PC-3 (cell line): ENCODE data around the gene MARF1. TPM values are rescaled to one million over a fixed set of nuclear protein-coding genes. Genes with fewer than 3 reads are reported as not detected.

Source experiments
- ATAC-seq: fragments of 200-7000 bp; cut with Tn5 transposase; 2 replicates; pipeline ENCODE4 v1.9.1; 2020; ENCODE audit warnings: mild to moderate bottlenecking, moderate library complexity
- BruUV-seq: library from RNA; stranded (reverse); fragments of 400-500 nt; replicated peaks from 2 replicates; lab custom pipeline; 2021; lab: Mats Ljungman, UMichigan
- CTCF ChIA-PET: fragments of 300-600 bp; sonication (Branson Sonifier 250); formaldehyde crosslinking; loops from one replicate; lab custom pipeline; 2022; ENCODE audit warnings: antibody characterized with exemption; lab: Charles Lee
- POLR2A ChIA-PET: fragments of 300-600 bp; sonication (Branson Sonifier 250); formaldehyde crosslinking; loops from one replicate; lab custom pipeline; 2022; ENCODE audit warnings: antibody characterized with exemption; ENCODE audit not compliant: unreplicated experiment; lab: Charles Lee
- DNase-seq: peaks from one replicate; pipeline ENCODE4 v3.0.0-alpha.2; 2015
- H2AFZ ChIP-seq: fragments of 300-600 bp; sonication (generic); 2 replicates; pipeline ENCODE4 v1.6.0; 2016; ENCODE audit warnings: antibody characterized with exemption, low read length
- H3F3A ChIP-seq: fragments of 300-600 bp; sonication (generic); one replicate; pipeline ENCODE4 v1.6.0; 2017; ENCODE audit warnings: antibody characterized with exemption, low read length, control low read depth, mild to moderate bottlenecking; ENCODE audit not compliant: unreplicated experiment
- H3K27ac ChIP-seq: fragments of 300-600 bp; sonication (generic); 2 replicates; pipeline ENCODE4 v1.5.1; 2016; ENCODE audit warnings: mild to moderate bottlenecking, low read length
- H3K27me3 ChIP-seq: fragments of 300-600 bp; sonication (generic); 2 replicates; pipeline ENCODE4 v1.6.1; 2016; ENCODE audit warnings: low read length, mixed read lengths
- H3K36me3 ChIP-seq: fragments of 300-600 bp; sonication (generic); 2 replicates; pipeline ENCODE4 v1.6.1; 2016; ENCODE audit warnings: low read depth, mixed run types, low read length, mixed read lengths
- H3K4me1 ChIP-seq: fragments of 300-600 bp; sonication (generic); 2 replicates; pipeline ENCODE4 v1.5.1; 2016; ENCODE audit warnings: low read length; ENCODE audit not compliant: insufficient read depth
- H3K4me2 ChIP-seq: fragments of 300-600 bp; sonication (generic); 2 replicates; pipeline ENCODE4 v1.6.0; 2016; ENCODE audit warnings: low read length
- H3K4me3 ChIP-seq: fragments of 300-600 bp; sonication (generic); 2 replicates; pipeline ENCODE4 v1.5.1; 2016; ENCODE audit warnings: mild to moderate bottlenecking, low read length, mixed read lengths
- H3K79me2 ChIP-seq: fragments of 300-600 bp; sonication (generic); 2 replicates; pipeline ENCODE4 v1.6.1; 2017; ENCODE audit warnings: low read length, mixed read lengths
- H3K9ac ChIP-seq: fragments of 300-600 bp; sonication (generic); 2 replicates; pipeline ENCODE4 v1.6.0; 2016; ENCODE audit warnings: mild to moderate bottlenecking, low read length
- H3K9me2 ChIP-seq: fragments of 300-600 bp; sonication (generic); replicated peaks from 2 replicates; pipeline ENCODE4 v1.6.1; 2016; ENCODE audit warnings: mixed run types, low read length, mixed read lengths
- H3K9me3 ChIP-seq: fragments of 300-600 bp; sonication (generic); 2 replicates; pipeline ENCODE4 v1.6.1; 2016; ENCODE audit warnings: low read length, mixed read lengths
- H4K20me1 ChIP-seq: fragments of 300-600 bp; sonication (generic); 2 replicates; pipeline ENCODE4 v1.6.1; 2016; ENCODE audit warnings: low read length, mixed read lengths
- CTCF ChIP-seq: fragments of 300-600 bp; sonication (generic); conservative IDR thresholded peaks from 2 replicates; pipeline ENCODE4 v1.5.1; 2017; ENCODE audit warnings: antibody characterized with exemption, low read depth, mild to moderate bottlenecking, low read length
- EZH2 ChIP-seq: fragments of 300-600 bp; sonication (generic); IDR thresholded peaks from one replicate; pipeline ENCODE4 v1.6.1; 2017; ENCODE audit warnings: antibody characterized with exemption, mild to moderate bottlenecking, low read length; ENCODE audit not compliant: unreplicated experiment
- EZH2phosphoT487 ChIP-seq: fragments of 300-600 bp; sonication (generic); IDR thresholded peaks from 2 replicates; pipeline ENCODE4 v1.6.1; 2018; ENCODE audit warnings: mild to moderate bottlenecking, antibody characterized with exemption, low read length, borderline replicate concordance
- intact Hi-C: fragments of 100-400 bp; cut with micrococcal nuclease; formaldehyde crosslinking; loops from 2 replicates; pipeline ENCODE4 v1.9.0; 2023
- total RNA-seq: library from RNA; depleted of rRNA; stranded (reverse); fragments of >200 nt; gene quantifications from 2 replicates; pipeline ENCODE4 v1.2.3, GENCODE V29; 2014

The MARF1 gene
- total RNA-seq, 1 experiment from 2014 or later: 6.7 TPM

GRCh38 chr16:15686287-15686686 is 43.3 kb upstream of the MARF1 start:
- POLR2A ChIA-PET: interaction anchor here (0.6 kb wide), 1 partner anchor 36 kb away, joined by 9 read pairs; the partner anchor contains the start of gene NDE1
- Histone ChIP-seq H3K9me3 (no peaks in the 10 kb centered on the region), H3K36me3 (no peaks in the 10 kb centered on the region), H3K4me3 (no peak overlapping the region), H3F3A (no peaks in the 10 kb centered on the region), H3K27me3 (no peaks in the 10 kb centered on the region), H3K9ac (no peak overlapping the region), H3K4me1 (peaks cover 3% of the 10 kb centered on the region; the same call in 1 of the 2 replicates), H3K27ac (no peak overlapping the region), H3K79me2 (no peaks in the 10 kb centered on the region), H2AFZ (no peak overlapping the region), H3K4me2 (no peak overlapping the region), H3K9me2 (no peaks in the 10 kb centered on the region), H4K20me1 (no peaks in the 10 kb centered on the region)
- intact Hi-C loops: no loop called here
- DNase-seq (no peak), ATAC-seq (no peak)
- CTCF ChIA-PET: no interaction called here
- no TSS peak for BruUV-seq
- no peak for TF ChIP-seq EZH2phosphoT487
- no peak for TF ChIP-seq EZH2
- no peak for TF ChIP-seq CTCF

DNA sequence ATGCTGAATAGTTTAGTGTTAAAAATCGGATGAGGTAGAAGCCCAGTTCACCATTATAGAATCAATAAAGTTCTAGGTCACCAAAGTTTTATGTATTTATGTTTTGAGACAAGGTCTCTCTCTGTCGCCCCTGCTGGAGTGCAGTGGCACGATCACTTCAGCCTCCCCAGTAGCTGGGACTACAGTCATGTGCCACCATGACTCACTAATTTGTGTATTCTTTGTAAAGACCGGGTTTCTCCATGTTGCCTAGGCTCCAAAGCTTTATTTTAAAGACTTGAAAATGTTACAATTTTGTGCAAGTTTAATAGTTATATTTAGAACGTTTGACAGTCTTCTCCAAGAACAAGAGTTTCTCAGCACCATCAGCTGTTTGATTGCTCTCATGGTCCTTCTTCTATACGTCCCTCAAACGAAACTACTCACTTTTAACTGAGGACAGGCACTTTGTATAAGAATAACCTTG is 39.2 kb upstream of the MARF1 start:
- peak; percentile 72 for DNase-seq
- peak overlapping the region; percentile 12; the same call in 1 of the 2 replicates for H3K27ac ChIP-seq

More for the DNA sequence above, 39.2 kb upstream of the MARF1 start:
- Histone ChIP-seq H3K9me2 (no peaks in the 10 kb centered on the region), H3K4me1 (peaks cover 3% of the 10 kb centered on the region; the same call in 1 of the 2 replicates), H3K9ac (no peak overlapping the region), H3K36me3 (no peaks in the 10 kb centered on the region), H3K79me2 (no peaks in the 10 kb centered on the region), H3K9me3 (no peaks in the 10 kb centered on the region), H3F3A (no peaks in the 10 kb centered on the region), H3K4me3 (no peak overlapping the region), H3K27me3 (no peaks in the 10 kb centered on the region), H2AFZ (no peak overlapping the region), H3K4me2 (no peak overlapping the region), H4K20me1 (no peaks in the 10 kb centered on the region)
- ChIA-PET POLR2A (interaction anchor here (1.0 kb wide), 1 partner anchor 40 kb away, joined by 5 read pairs; the partner anchor contains the start of gene MARF1), CTCF (interaction anchor here (1.1 kb wide), 1 partner anchor 38 kb away, joined by 4 read pairs; no protein-coding TSS in a partner anchor)
- TF ChIP-seq EZH2phosphoT487 (no peak), CTCF (peak; percentile 68)
- intact Hi-C loops: no loop called here
- ATAC-seq: peak; percentile 86
- no TSS peak for BruUV-seq
